HCT116 (cell line): Measurements from ENCODE around the gene AQP1. TPM values are rescaled to one million over a fixed set of nuclear protein-coding genes. Genes with fewer than 3 reads are reported as not detected.

ENCODE experiments used
- ATAC-seq: fragments of 200-7000 bp; cut with Tn5 transposase; 2 replicates; pipeline ENCODE4 v1.9.1; 2020; ENCODE audit warnings: mild to moderate bottlenecking, moderate library complexity
- BruUV-seq: library from RNA; stranded (reverse); fragments of 400-500 nt; replicated peaks from 2 replicates; lab custom pipeline; 2021; lab: Mats Ljungman, UMichigan
- CTCF ChIA-PET: fragments of 300-600 bp; sonication (Branson Sonifier 250); formaldehyde crosslinking; loops from one replicate; lab custom pipeline; 2021; ENCODE audit warnings: antibody characterized with exemption; lab: Charles Lee
- POLR2A ChIA-PET: fragments of 300-600, 350-600 bp; sonication (Branson Sonifier 250); formaldehyde crosslinking; loops from one replicate; lab custom pipeline; 2021; ENCODE audit warnings: antibody characterized with exemption; lab: Charles Lee
- RAD21 ChIA-PET, 2 experiments: fragments of 300-600 bp; sonication (Branson Sonifier 250); formaldehyde crosslinking; loops; one replicate each; lab custom pipeline; 2023; ENCODE audit warnings: low total read pairs in 2 of 2; ENCODE audit not compliant: uncharacterized antibody in 2 of 2, unreplicated experiment in 2 of 2, low non-redundant PET in 1 of 2; lab: Charles Lee
- DNase-seq: peaks from one replicate; pipeline ENCODE4 v3.0.0-alpha.2; 2010; ENCODE audit warnings: low read depth, low spot score
- H2AFZ ChIP-seq: fragments of 200-600 bp; shearing (Covaris generic), sonication (generic); 2 replicates; pipeline ENCODE4 v1.6.1; 2017; ENCODE audit warnings: low read depth, mixed run types, mixed read lengths, antibody characterized with exemption, low read length; ENCODE audit not compliant: poor library complexity, severe bottlenecking
- H3K27ac ChIP-seq: 2 replicates; pipeline ENCODE4 v1.5.1; 2012; ENCODE audit warnings: low read depth, low read length
- H3K27me3 ChIP-seq: fragments of 200-600 bp; sonication (generic); 2 replicates; pipeline ENCODE4 v1.6.1; 2016; ENCODE audit warnings: mixed run types, low read length, mixed read lengths; ENCODE audit not compliant: insufficient read depth
- H3K36me3 ChIP-seq, 2 experiments: fragments of 200-500 bp in 1 of 2; fragments of 200-600 bp in 1 of 2; sonication (Bioruptor generic) in 1 of 2; sonication (generic) in 1 of 2; 2 replicates each; pipeline versions ENCODE4 v1.5.1 to v1.6.1; 2014 to 2016; ENCODE audit warnings: low read length in 2 of 2, inconsistent platforms in 1 of 2, mixed read lengths in 1 of 2, mixed run types in 1 of 2; ENCODE audit not compliant: insufficient read depth in 2 of 2, control insufficient read depth in 1 of 2
- H3K4me1 ChIP-seq, 2 experiments: fragments of 200-600 bp in 1 of 2; sonication (generic) in 1 of 2; 2 replicates each; pipeline versions ENCODE4 v1.5.1 to v1.6.1; 2012 to 2017; ENCODE audit warnings: low read length in 2 of 2, inconsistent platforms in 1 of 2, mild to moderate bottlenecking in 1 of 2, mixed read lengths in 1 of 2, mixed run types in 1 of 2, moderate library complexity in 1 of 2; ENCODE audit not compliant: insufficient read depth in 2 of 2, control insufficient read depth in 1 of 2
- H3K4me2 ChIP-seq: fragments of 200-600 bp; sonication (generic); 2 replicates; pipeline ENCODE4 v1.6.1; 2017; ENCODE audit warnings: mixed run types, low read length, mixed read lengths
- H3K4me3 ChIP-seq, 2 experiments: fragments of 200-600 bp in 1 of 2; sonication (generic) in 1 of 2; replicated peaks in 1 of 2; 2 replicates each; pipeline ENCODE4 v1.5.1; 2011 to 2016; ENCODE audit warnings: low read length in 2 of 2, control low read depth in 1 of 2, low read depth in 1 of 2, mild to moderate bottlenecking in 1 of 2, mixed read lengths in 1 of 2, mixed run types in 1 of 2
- H3K79me2 ChIP-seq: fragments of 200-600 bp; sonication (generic); 2 replicates; pipeline ENCODE4 v1.6.1; 2017; ENCODE audit warnings: mild to moderate bottlenecking, mixed run types, low read length, moderate library complexity, mixed read lengths; ENCODE audit not compliant: insufficient read depth
- H3K9ac ChIP-seq: fragments of 200-600 bp; sonication (generic); 2 replicates; pipeline ENCODE4 v1.6.1; 2016; ENCODE audit warnings: low read length, mixed read lengths
- H3K9me2 ChIP-seq: fragments of 200-600 bp; sonication (generic), shearing (Covaris generic); 2 replicates; pipeline ENCODE4 v1.6.1; 2017; ENCODE audit warnings: mixed run types, mild to moderate bottlenecking, moderate library complexity; ENCODE audit not compliant: insufficient read depth
- H3K9me3 ChIP-seq, 2 experiments: fragments of 200-500 bp in 1 of 2; fragments of 200-600 bp in 1 of 2; sonication (Bioruptor generic) in 1 of 2; sonication (generic) in 1 of 2; 2 replicates each; pipeline ENCODE4 v1.6.1; 2014 to 2017; ENCODE audit warnings: low read length in 2 of 2, mixed read lengths in 2 of 2, inconsistent platforms in 1 of 2, low read depth in 1 of 2, mild to moderate bottlenecking in 1 of 2, mixed run types in 1 of 2, moderate library complexity in 1 of 2; ENCODE audit not compliant: control insufficient read depth in 1 of 2, insufficient read depth in 1 of 2
- H4K20me1 ChIP-seq: fragments of 200-600 bp; sonication (generic), shearing (Covaris generic); 2 replicates; pipeline ENCODE4 v1.6.1; 2017; ENCODE audit warnings: mixed run types, mild to moderate bottlenecking, moderate library complexity; ENCODE audit not compliant: insufficient read depth
- ATF3 ChIP-seq: IDR thresholded peaks from 2 replicates; pipeline ENCODE4 v1.6.1; 2012
- EGR1 ChIP-seq: IDR thresholded peaks from 2 replicates; pipeline ENCODE4 v1.6.1; 2012; ENCODE audit warnings: low read depth
- EZH2 ChIP-seq: fragments of 200-600 bp; sonication (generic); IDR thresholded peaks from 2 replicates; pipeline ENCODE4 v1.6.1; 2017; ENCODE audit warnings: antibody characterized with exemption, mixed run types
- EZH2phosphoT487 ChIP-seq: fragments of 200-600 bp; IDR thresholded peaks from 2 replicates; pipeline ENCODE4 v1.6.1; 2018; ENCODE audit warnings: antibody characterized with exemption, borderline replicate concordance
- FOSL1 ChIP-seq: IDR thresholded peaks from 2 replicates; pipeline ENCODE4 v1.6.1; 2012; ENCODE audit warnings: low read depth
- JUND ChIP-seq: IDR thresholded peaks from 2 replicates; pipeline ENCODE4 v1.6.1; 2012
- MAX ChIP-seq: IDR thresholded peaks from 2 replicates; pipeline ENCODE4 v1.6.1; 2012
- POLR2AphosphoS5 ChIP-seq: IDR thresholded peaks from 2 replicates; pipeline ENCODE4 v1.6.1; 2011; ENCODE audit warnings: mild to moderate bottlenecking, low read depth, low read length, moderate library complexity
- SIN3A ChIP-seq: IDR thresholded peaks from 2 replicates; pipeline ENCODE4 v1.6.1; 2012; ENCODE audit warnings: low read depth
- SP1 ChIP-seq: IDR thresholded peaks from 2 replicates; pipeline ENCODE4 v1.6.1; 2012; ENCODE audit warnings: low read depth
- SRF ChIP-seq: IDR thresholded peaks from 2 replicates; pipeline ENCODE4 v1.6.1; 2012; ENCODE audit warnings: low read depth
- TCF7L2 ChIP-seq: IDR thresholded peaks from 2 replicates; pipeline ENCODE4 v1.7.0; 2011; ENCODE audit warnings: borderline replicate concordance, inconsistent platforms; ENCODE audit not compliant: insufficient read depth, insufficient read length; ENCODE audit errors: extremely low read depth
- YY1 ChIP-seq: IDR thresholded peaks from 2 replicates; pipeline ENCODE4 v1.6.1; 2011; ENCODE audit warnings: low read length, low read depth, moderate library complexity, mild to moderate bottlenecking; ENCODE audit not compliant: insufficient replicate concordance; ENCODE audit errors: extremely low read depth
- ZBTB33 ChIP-seq: IDR thresholded peaks from 2 replicates; pipeline ENCODE4 v1.6.1; 2011; ENCODE audit warnings: mild to moderate bottlenecking, low read length, moderate library complexity; ENCODE audit not compliant: insufficient replicate concordance; ENCODE audit errors: extremely low read depth
- ZNF274 ChIP-seq: fragments of 200-500 bp; sonication (Bioruptor generic); IDR thresholded peaks from 2 replicates; pipeline ENCODE4 v1.6.1; 2014; ENCODE audit warnings: mild to moderate bottlenecking, low read depth, low read length, inconsistent platforms
- intact Hi-C: fragments of 100-400 bp; cut with micrococcal nuclease; formaldehyde crosslinking; loops from 2 replicates; pipeline ENCODE4 v1.10.0; 2022
- total RNA-seq: library from RNA; stranded (reverse); gene quantifications from one replicate; pipeline ENCODE4 v1.2.1, GENCODE V29; 2021; ENCODE audit not compliant: unreplicated experiment

AQP1 gene
- total RNA-seq, 1 experiment from 2014 or later = 2.0 TPM

GRCh38 chr7:30954914-30955313 lies 43.3 kb downstream of the AQP1 start:
- H3K79me2 ChIP-seq = no peaks in the 10 kb centered on the region
- no peak for DNase-seq
- H3K4me3 ChIP-seq = no peak overlapping the region
- peaks cover 8 to 9% of the 10 kb centered on the region in 2 experiments; a peak in 3 of 4 replicates for H3K9me3 ChIP-seq
- TF ChIP-seq EGR1 (no peak), SP1 (no peak)
- H3K27ac ChIP-seq = no peak overlapping the region
- no peaks in the 10 kb centered on the region for H3K4me1 ChIP-seq
- no peak overlapping the region for H3K9ac ChIP-seq
- ATAC-seq = no peak
- BruUV-seq = no TSS peak
- RAD21 ChIA-PET = no interaction called here
- H4K20me1 ChIP-seq = no peaks in the 10 kb centered on the region
- POLR2A ChIA-PET = no interaction called here
- H3K4me2 ChIP-seq = no peak overlapping the region
- intact Hi-C loops = no loop called here
- CTCF ChIA-PET = interaction anchor here (0.7 kb wide), 1 partner anchor 16 kb away, joined by 3 read pairs; no protein-coding TSS in a partner anchor
- H3K9me2 ChIP-seq = no peaks in the 10 kb centered on the region
- no peak overlapping the region for H2AFZ ChIP-seq
- no peaks in the 10 kb centered on the region for H3K27me3 ChIP-seq
- no peaks in the 10 kb centered on the region for H3K36me3 ChIP-seq

GRCh38 chr7:30956704-30957103 lies 45.1 kb downstream of the AQP1 start:
- H3K4me1 ChIP-seq = no peaks in the 10 kb centered on the region
- intact Hi-C loops = no loop called here
- no peaks in the 10 kb centered on the region for H3K9me2 ChIP-seq
- H3K9ac ChIP-seq = no peak overlapping the region
- BruUV-seq = no TSS peak
- no peak overlapping the region for H3K4me2 ChIP-seq
- TF ChIP-seq MAX (no peak), SIN3A (no peak), FOSL1 (no peak), POLR2AphosphoS5 (no peak), EGR1 (no peak), SP1 (no peak), ATF3 (no peak), TCF7L2 (no peak), JUND (no peak), ZNF274 (no peak), ZBTB33 (no peak), EZH2 (no peak), SRF (no peak), EZH2phosphoT487 (no peak), YY1 (no peak)
- H3K4me3 ChIP-seq = no peak overlapping the region
- ChIA-PET CTCF (interaction anchor here (1.5 kb wide), 1 partner anchor 18 kb away, joined by 5 read pairs; no protein-coding TSS in a partner anchor), RAD21 (no interaction called here), POLR2A (no interaction called here)
- H4K20me1 ChIP-seq = no peaks in the 10 kb centered on the region
- H3K79me2 ChIP-seq = no peaks in the 10 kb centered on the region
- ATAC-seq = no peak
- H2AFZ ChIP-seq = no peak overlapping the region
- no peaks in the 10 kb centered on the region for H3K27me3 ChIP-seq
- H3K27ac ChIP-seq = no peak overlapping the region
- peaks cover 8 to 9% of the 10 kb centered on the region in 2 experiments; a peak in 3 of 4 replicates for H3K9me3 ChIP-seq
- no peaks in the 10 kb centered on the region for H3K36me3 ChIP-seq
- DNase-seq = no peak
